HL-60 (cell line): ENCODE data around the gene RBFOX2.

Experiments used
- DNase-seq, 2 experiments: peaks; one replicate each; pipeline ENCODE4 v3.0.0-alpha.2; 2010 to 2020; ENCODE audit warnings: low read depth in 1 of 2, low spot score in 1 of 2
- H3K27ac ChIP-seq: fragments of 250-450 bp; sonication (Bioruptor Pico); replicated peaks from 2 replicates; pipeline ENCODE4 v1.5.1; 2020; ENCODE audit warnings: mild to moderate bottlenecking, moderate library complexity
- H3K27me3 ChIP-seq: fragments of 250-450 bp; sonication (Bioruptor Pico); 2 replicates; pipeline ENCODE4 v1.5.1; 2021; ENCODE audit warnings: mild to moderate bottlenecking, moderate library complexity; ENCODE audit not compliant: insufficient read depth, poor library complexity, severe bottlenecking
- H3K4me3 ChIP-seq: replicated peaks from 2 replicates; pipeline ENCODE4 v1.5.1; 2011; ENCODE audit warnings: mild to moderate bottlenecking, control low read depth, low read length; ENCODE audit not compliant: insufficient read depth
- GABPA ChIP-seq: IDR thresholded peaks from 2 replicates; pipeline ENCODE4 v1.6.1; 2012; ENCODE audit warnings: low read depth
- POLR2AphosphoS5 ChIP-seq: IDR thresholded peaks from 2 replicates; pipeline ENCODE4 v1.6.1; 2012; ENCODE audit warnings: low read depth
- SPI1 ChIP-seq: IDR thresholded peaks from 2 replicates; pipeline ENCODE4 v1.6.1; 2012; ENCODE audit warnings: low read depth, mild to moderate bottlenecking, borderline replicate concordance
- TF ChIP-seq, protein P1 (sequence below): IDR thresholded peaks from one replicate; pipeline ENCODE4 v1.5.1; 2011; ENCODE audit warnings: low read length, control low read depth, inconsistent platforms; ENCODE audit not compliant: insufficient read depth
- TF ChIP-seq, protein P2 (sequence below): IDR thresholded peaks from 2 replicates; pipeline ENCODE4 v1.6.1; 2012; ENCODE audit warnings: low read depth; ENCODE audit not compliant: insufficient replicate concordance

RBFOX2 gene

DNA sequence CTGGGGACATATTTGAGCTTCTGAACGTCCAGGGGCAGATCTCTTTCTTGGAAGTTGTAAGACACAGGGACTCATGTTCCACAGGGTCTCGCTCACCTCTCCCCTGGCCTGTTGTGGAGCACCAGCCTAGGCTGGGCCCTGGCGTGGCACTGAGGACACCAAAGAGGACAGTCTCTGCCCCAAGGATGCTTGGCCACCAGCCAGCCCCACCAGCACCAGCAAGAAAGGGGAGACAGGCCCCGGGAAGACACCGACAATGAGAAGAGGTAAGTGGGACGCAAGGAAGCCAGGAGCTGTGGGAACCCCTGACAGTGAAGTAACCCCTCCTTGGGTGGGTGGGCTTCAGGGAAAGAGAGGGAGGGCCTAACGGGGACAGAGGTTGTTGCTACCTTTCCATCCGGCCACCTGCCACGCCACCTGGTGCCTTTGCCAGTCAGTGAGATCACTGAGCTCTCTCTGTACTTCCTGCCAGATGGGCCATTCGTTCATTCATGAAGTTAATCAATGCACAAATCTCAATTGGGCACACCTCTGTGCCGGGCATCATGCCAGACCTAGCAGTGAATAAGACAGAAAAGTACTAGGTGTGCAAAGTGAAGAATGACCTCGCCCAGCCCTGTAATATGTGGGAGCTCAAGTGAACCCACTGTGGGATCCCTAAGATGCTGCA, 299.9 kb downstream of the RBFOX2 start:
- Histone ChIP-seq H3K27ac (no peak overlapping the region), H3K27me3 (no peaks in the 10 kb centered on the region), H3K4me3 (no peak overlapping the region)
- no peak for TF ChIP-seq POLR2AphosphoS5
- TF ChIP-seq, protein P1, sequence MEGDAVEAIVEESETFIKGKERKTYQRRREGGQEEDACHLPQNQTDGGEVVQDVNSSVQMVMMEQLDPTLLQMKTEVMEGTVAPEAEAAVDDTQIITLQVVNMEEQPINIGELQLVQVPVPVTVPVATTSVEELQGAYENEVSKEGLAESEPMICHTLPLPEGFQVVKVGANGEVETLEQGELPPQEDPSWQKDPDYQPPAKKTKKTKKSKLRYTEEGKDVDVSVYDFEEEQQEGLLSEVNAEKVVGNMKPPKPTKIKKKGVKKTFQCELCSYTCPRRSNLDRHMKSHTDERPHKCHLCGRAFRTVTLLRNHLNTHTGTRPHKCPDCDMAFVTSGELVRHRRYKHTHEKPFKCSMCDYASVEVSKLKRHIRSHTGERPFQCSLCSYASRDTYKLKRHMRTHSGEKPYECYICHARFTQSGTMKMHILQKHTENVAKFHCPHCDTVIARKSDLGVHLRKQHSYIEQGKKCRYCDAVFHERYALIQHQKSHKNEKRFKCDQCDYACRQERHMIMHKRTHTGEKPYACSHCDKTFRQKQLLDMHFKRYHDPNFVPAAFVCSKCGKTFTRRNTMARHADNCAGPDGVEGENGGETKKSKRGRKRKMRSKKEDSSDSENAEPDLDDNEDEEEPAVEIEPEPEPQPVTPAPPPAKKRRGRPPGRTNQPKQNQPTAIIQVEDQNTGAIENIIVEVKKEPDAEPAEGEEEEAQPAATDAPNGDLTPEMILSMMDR: no peak
- no peak for TF ChIP-seq GABPA
- no peak for TF ChIP-seq SPI1
- TF ChIP-seq, protein P2, sequence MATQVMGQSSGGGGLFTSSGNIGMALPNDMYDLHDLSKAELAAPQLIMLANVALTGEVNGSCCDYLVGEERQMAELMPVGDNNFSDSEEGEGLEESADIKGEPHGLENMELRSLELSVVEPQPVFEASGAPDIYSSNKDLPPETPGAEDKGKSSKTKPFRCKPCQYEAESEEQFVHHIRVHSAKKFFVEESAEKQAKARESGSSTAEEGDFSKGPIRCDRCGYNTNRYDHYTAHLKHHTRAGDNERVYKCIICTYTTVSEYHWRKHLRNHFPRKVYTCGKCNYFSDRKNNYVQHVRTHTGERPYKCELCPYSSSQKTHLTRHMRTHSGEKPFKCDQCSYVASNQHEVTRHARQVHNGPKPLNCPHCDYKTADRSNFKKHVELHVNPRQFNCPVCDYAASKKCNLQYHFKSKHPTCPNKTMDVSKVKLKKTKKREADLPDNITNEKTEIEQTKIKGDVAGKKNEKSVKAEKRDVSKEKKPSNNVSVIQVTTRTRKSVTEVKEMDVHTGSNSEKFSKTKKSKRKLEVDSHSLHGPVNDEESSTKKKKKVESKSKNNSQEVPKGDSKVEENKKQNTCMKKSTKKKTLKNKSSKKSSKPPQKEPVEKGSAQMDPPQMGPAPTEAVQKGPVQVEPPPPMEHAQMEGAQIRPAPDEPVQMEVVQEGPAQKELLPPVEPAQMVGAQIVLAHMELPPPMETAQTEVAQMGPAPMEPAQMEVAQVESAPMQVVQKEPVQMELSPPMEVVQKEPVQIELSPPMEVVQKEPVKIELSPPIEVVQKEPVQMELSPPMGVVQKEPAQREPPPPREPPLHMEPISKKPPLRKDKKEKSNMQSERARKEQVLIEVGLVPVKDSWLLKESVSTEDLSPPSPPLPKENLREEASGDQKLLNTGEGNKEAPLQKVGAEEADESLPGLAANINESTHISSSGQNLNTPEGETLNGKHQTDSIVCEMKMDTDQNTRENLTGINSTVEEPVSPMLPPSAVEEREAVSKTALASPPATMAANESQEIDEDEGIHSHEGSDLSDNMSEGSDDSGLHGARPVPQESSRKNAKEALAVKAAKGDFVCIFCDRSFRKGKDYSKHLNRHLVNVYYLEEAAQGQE: no peak
- no peak for DNase-seq

DNA sequence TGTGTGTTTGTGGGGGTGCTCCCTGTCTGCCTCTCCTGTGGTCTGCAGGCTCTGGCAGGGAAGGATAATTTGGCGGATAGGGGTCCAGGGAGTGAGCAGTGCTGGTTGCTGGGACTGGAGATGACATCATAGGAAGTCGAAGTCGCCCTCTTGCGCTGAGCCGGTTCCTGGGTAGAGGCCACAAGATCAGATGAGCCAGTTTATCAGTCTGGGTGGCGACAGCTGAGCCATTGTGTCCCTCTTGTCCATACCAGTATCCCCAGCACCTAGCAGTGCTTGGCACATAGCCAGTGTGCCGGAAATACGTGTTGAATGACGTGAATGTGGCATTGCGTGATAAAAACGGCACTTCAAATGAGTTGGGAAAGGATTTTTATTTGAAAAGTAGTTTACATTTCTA, 301.2 kb downstream of the RBFOX2 start:
- H3K4me3 ChIP-seq: no peak overlapping the region
- H3K27me3 ChIP-seq: no peaks in the 10 kb centered on the region
- DNase-seq: no peak
- TF ChIP-seq SPI1 (no peak), POLR2AphosphoS5 (no peak), GABPA (no peak)
- TF ChIP-seq, protein P2: no peak
- TF ChIP-seq, protein P1: no peak
- H3K27ac ChIP-seq: no peak overlapping the region

DNA sequence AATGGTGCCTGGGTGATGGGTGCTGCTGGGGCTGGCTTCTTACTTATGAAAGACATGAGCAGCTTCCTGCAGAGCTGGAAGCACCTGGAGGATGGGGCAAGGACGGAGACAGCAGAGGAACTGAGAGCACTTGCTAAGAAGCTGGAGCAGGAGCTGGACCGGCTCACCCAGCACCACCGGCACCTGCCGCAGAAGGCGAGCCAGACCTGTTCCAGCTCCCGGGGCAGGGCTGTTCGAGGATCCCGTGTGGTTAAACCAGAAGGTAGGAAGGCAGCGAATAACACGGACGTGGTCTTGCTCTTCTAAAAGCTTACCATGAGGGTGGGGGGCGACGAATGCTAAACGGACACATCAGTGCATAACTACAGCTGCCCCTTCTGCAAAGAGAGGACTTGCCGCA, 301.7 kb downstream of the RBFOX2 start:
- TF ChIP-seq POLR2AphosphoS5 (no peak), GABPA (no peak), SPI1 (no peak)
- TF ChIP-seq, protein P1: no peak
- TF ChIP-seq, protein P2: no peak

More for the DNA sequence above, 301.7 kb downstream of the RBFOX2 start:
- DNase-seq: no peak
- Histone ChIP-seq H3K27ac (no peak overlapping the region), H3K27me3 (no peaks in the 10 kb centered on the region), H3K4me3 (no peak overlapping the region)
